ENCODE measurements around the gene C1orf21.

The C1orf21 gene

GRCh38 chr1:184649451-184649888 lies 262.6 kb downstream of the C1orf21 start:
- DNase-seq (no peak), ATAC-seq (no peak)
- Mint-ChIP-seq H3K27me3 (peaks cover 12% of the 10 kb centered on the region), H3K27ac (no peak overlapping the region), H3K4me3 (no peak overlapping the region), H3K36me3 (ENCODE audit: low read depth) (no peaks in the 10 kb centered on the region), H3K9me3 (no peaks in the 10 kb centered on the region), H3K4me1 (no peaks in the 10 kb centered on the region)

DNA sequence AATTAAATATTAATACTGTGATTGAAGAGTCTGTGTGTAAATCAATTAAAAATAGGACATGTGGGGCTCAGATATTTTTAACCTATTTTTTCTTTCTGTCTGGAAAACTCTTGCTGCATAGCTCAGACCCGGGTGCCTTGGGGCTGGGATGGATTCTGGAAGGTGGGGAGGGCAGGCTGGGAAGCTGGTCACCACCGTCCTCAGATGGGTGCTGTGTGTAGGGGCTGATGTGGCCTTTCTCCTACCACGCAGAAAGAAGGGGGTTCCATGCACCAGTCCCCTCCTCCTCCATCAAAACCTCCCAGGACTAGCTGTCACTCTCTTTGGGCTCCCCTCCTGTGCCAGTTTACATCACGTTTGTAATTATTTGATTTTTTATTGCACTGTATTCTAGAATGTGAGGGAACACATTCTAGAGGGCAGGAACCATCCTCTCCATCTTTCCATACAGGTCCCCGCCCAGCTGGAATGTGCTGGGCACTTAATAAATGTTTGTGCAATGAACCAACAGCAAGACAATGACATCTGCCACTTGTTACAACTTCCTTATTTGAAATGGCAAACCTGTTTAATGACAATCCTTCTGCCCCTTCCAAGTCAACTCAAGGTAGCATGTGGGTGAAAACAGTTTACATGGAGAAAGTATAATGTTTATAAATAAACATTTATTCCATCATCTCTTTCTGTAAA lies 263.5 kb downstream of the C1orf21 start:
- H3K4me1 Mint-ChIP-seq = no peaks in the 10 kb centered on the region
- no peak for ATAC-seq
- no peaks in the 10 kb centered on the region for H3K36me3 Mint-ChIP-seq (ENCODE audit: low read depth)
- DNase-seq = no peak
- peaks cover 12% of the 10 kb centered on the region for H3K27me3 Mint-ChIP-seq
- H3K9me3 Mint-ChIP-seq = no peaks in the 10 kb centered on the region
- H3K4me3 Mint-ChIP-seq = no peak overlapping the region
- no peak overlapping the region for H3K27ac Mint-ChIP-seq

DNA sequence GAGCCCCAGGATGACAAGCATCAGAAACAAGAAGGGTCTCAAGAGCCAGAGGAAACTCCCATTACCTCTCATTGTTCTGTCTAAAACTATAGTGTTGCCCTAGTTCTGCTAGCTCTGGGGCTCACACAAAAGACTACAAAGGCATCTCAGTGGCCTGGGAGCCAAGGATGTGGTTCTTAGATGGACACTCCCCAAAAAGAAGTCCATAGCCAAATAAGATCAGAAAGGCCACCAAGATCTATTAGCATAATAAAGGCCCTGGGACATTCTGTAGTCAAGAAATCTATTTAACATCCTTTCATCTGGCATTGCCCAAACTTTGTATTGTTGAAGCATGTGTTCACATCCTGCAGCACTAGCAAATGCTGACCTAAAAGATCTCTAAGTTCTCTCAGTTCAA lies 268.4 kb downstream of the C1orf21 start:
- H3K4me3 Mint-ChIP-seq = no peak overlapping the region
- DNase-seq = no peak
- ATAC-seq = no peak
- peaks cover 9% of the 10 kb centered on the region for H3K27me3 Mint-ChIP-seq
- no peaks in the 10 kb centered on the region for H3K9me3 Mint-ChIP-seq
- no peak overlapping the region for H3K27ac Mint-ChIP-seq
- no peaks in the 10 kb centered on the region for H3K4me1 Mint-ChIP-seq
- H3K36me3 Mint-ChIP-seq (ENCODE audit: low read depth) = no peaks in the 10 kb centered on the region

- Mint-ChIP-seq H3K4me3 (no peak overlapping the region), H3K27me3 (peaks cover 9% of the 10 kb centered on the region), H3K27ac (no peak overlapping the region), H3K9me3 (no peaks in the 10 kb centered on the region), H3K4me1 (no peaks in the 10 kb centered on the region), H3K36me3 (ENCODE audit: low read depth) (no peaks in the 10 kb centered on the region)
- ATAC-seq = no peak
- DNase-seq = no peak
These were observed 269.4 kb downstream of the C1orf21 start for GRCh38 chr1:184656221-184656620.

DNA sequence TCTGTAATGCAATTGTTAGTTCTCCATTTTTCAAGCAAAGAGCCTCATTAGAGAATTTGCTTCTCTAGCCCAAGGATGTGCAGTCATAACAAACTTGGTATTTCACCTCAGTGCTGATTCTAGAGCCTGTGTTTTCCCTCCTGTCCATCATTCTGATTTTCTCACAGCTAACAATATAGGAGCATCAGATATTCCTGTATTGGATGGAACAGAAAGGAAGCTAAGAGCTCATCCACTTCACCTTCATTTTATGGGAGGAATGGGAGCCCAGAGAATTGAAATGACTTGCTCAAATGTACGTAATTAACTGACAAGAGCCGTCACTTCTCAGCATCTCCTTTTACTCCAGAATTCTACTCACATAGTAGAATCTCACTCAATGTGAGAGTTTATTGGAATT lies 271.2 kb downstream of the C1orf21 start:
- Mint-ChIP-seq H3K27me3 (peaks cover 3% of the 10 kb centered on the region), H3K36me3 (ENCODE audit: low read depth) (no peaks in the 10 kb centered on the region), H3K9me3 (no peaks in the 10 kb centered on the region), H3K4me1 (no peaks in the 10 kb centered on the region), H3K4me3 (no peak overlapping the region), H3K27ac (no peak overlapping the region)
- DNase-seq (no peak), ATAC-seq (no peak)

DNA sequence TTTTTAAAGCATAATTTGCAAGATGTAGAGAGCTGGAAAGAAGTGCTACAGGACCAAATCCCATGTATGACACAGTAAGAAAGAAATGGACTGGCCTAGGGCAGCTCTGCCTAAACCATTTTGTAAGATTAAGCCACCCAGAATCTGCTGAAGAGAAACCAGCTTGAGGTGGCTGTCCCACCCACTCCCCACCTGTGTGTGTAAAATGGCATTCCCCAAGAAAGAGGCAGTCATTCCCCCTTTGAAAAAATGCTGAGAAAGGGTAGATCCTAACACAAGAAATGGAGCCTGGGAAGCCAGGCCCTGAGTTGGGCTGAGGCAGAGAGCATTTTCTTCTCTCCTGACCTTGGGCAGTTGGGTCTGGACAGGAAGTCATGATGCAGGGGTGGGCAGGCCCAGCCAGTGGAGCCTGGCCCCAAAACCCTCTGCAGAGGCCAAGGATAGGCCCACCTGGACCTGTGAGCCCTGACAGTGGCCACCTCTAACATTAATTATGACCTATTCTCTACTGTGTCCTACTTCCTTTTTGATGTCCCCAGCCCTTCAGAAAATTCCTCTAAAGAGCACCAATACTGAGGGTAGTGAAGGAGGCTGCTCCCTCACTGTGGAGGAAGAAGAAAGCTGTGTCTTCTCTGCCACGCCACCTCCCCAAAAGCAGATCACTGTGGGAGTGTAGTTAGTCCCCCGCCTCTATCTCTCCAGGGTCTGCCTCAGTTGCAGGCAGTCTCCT lies 273.8 kb downstream of the C1orf21 start:
- ATAC-seq (no peak), DNase-seq (no peak)
- H3K36me3 Mint-ChIP-seq (ENCODE audit: low read depth) = no peaks in the 10 kb centered on the region
- no peak overlapping the region for H3K4me3 Mint-ChIP-seq
- peaks cover 15% of the 10 kb centered on the region for H3K27me3 Mint-ChIP-seq
- no peak overlapping the region for H3K27ac Mint-ChIP-seq
- no peaks in the 10 kb centered on the region for H3K9me3 Mint-ChIP-seq
- H3K4me1 Mint-ChIP-seq = peaks cover 2% of the 10 kb centered on the region

DNA sequence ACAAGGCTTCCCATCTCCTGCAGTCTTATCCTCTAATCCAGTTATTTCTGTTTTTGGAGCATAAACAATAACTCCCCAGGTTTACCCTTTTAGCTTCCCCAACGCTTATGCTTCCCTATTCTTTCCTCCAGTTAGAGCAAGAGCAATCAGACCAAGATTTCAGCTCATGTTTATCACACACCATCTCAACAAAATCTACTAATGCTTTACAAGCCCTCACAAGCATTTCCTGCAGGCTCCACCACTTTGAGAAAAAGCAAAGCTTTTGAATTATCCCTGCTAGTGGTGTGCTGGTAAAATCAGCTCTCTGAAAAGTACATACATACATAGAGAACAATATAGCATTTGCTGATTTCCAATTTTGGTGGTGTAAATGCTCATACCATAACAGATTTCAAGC lies 275.0 kb downstream of the C1orf21 start:
- Mint-ChIP-seq H3K27ac (no peak overlapping the region), H3K27me3 (peaks cover 16% of the 10 kb centered on the region), H3K36me3 (ENCODE audit: low read depth) (no peaks in the 10 kb centered on the region), H3K4me1 (peaks cover 2% of the 10 kb centered on the region), H3K4me3 (no peak overlapping the region), H3K9me3 (no peaks in the 10 kb centered on the region)
- ATAC-seq (no peak), DNase-seq (no peak)

GRCh38 chr1:184664042-184664660 lies 277.3 kb downstream of the C1orf21 start:
- peak; percentile 64 for DNase-seq
- H3K9me3 Mint-ChIP-seq = no peaks in the 10 kb centered on the region
- H3K4me3 Mint-ChIP-seq = no peak overlapping the region
- H3K36me3 Mint-ChIP-seq (ENCODE audit: low read depth) = no peaks in the 10 kb centered on the region
- no peak overlapping the region for H3K27ac Mint-ChIP-seq
- H3K4me1 Mint-ChIP-seq = peaks cover 2% of the 10 kb centered on the region
- peaks cover 16% of the 10 kb centered on the region for H3K27me3 Mint-ChIP-seq
- ATAC-seq = no peak

DNA sequence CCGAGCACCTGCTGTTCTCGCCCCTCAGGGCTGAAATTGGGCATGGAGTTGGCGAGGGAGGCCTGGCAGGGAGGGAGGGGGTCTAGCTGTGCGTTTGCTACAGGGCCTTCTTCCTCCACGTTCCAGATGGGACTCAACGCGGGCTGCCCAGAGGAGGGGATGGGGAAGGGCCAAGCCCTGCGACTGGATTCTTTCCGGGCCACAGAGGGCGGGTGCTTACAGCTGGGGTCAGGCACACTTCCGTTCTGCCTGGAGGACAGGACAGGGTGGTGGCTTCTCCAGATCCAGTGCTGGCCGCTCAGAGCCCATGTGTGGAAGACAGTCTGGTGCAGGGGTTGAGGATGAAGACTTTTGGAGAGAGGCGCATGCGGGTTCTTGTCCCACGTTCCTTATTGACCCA lies 277.8 kb downstream of the C1orf21 start:
- Mint-ChIP-seq H3K9me3 (no peaks in the 10 kb centered on the region), H3K36me3 (ENCODE audit: low read depth) (no peaks in the 10 kb centered on the region), H3K4me1 (peaks cover 2% of the 10 kb centered on the region), H3K27ac (no peak overlapping the region), H3K4me3 (no peak overlapping the region), H3K27me3 (peaks cover 16% of the 10 kb centered on the region)
- DNase-seq = no peak
- ATAC-seq = no peak

DNA sequence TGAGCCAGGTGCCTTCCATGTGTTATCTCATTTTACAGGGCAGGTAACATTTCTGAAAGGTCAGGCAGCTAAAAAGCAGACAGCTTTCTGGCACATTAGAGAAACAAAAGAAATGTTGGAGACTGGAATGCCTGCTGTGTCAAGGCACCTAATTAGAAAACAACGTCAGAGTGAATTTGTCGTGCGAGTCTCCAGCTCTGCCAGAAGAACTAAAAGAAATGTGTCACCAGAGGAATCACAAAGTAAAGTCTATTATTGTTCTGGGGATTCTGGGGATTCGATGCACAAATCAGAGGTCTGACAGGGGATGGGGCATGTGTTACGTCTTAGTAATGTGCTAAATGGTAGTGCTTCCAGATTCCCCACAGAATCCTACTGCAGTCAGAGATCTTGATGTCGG lies 278.5 kb downstream of the C1orf21 start:
- Mint-ChIP-seq H3K36me3 (ENCODE audit: low read depth) (no peaks in the 10 kb centered on the region), H3K27me3 (peaks cover 16% of the 10 kb centered on the region), H3K4me3 (no peak overlapping the region), H3K4me1 (peaks cover 2% of the 10 kb centered on the region), H3K9me3 (no peaks in the 10 kb centered on the region), H3K27ac (no peak overlapping the region)
- no peak for DNase-seq
- ATAC-seq = no peak

DNA sequence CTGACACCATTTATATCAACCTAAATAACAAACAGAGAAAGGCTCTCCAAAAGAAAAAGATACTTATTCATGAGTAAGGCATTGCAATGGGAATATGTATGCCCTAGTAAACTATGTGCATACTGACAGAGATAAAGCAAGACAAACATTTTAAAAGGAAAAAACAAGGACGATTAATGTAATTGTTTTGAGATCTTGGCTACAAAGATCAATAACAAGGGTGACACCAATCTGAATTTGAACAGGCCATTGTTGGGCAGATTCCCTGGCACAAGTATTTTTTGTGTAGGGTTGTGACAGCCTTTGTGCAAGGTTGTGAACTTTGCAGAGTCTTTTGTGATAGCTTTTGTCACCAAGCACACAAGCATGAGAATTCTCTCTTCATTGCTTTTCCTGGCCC lies 282.6 kb downstream of the C1orf21 start:
- no peak for DNase-seq
- Mint-ChIP-seq H3K36me3 (ENCODE audit: low read depth) (no peaks in the 10 kb centered on the region), H3K4me1 (no peaks in the 10 kb centered on the region), H3K9me3 (no peaks in the 10 kb centered on the region), H3K27me3 (peaks cover 27% of the 10 kb centered on the region), H3K4me3 (no peak overlapping the region), H3K27ac (no peak overlapping the region)
- no peak for ATAC-seq

DNA sequence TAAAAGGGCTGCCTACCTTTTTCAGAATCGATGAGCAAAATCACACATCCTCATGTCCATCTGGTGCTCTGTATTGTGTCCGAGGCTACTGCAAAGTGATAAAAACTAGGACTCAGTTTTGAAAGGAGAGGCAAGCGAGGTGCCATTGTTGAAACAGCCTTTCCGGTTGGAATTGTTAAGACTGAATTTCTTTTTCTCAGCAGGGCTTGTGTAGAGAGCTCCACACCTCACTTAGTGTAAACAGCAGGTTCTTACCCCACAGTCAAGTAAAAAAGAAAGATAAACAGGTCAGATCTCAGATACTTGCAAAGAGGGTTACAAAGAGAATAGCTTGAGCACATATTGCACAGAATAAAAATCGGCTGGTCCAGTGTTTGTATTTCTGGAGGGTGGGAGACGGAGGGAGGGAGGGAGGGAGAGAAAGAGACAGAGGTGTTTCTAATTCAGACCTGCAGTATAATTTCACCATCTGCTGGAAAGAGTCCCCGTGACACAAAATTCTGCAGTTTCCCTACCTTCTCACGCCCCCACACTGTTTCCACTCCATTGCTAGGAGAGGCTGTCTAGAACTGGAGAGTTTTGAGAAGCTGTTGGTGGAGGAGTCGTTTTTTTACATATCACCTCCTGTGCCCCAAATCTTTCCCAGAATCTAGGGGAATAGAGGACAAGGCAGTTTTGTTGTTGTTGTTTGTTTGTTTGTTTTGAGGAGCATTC lies 285.3 kb downstream of the C1orf21 start:
- H3K4me1 Mint-ChIP-seq = no peaks in the 10 kb centered on the region
- no peak overlapping the region for H3K27ac Mint-ChIP-seq
- DNase-seq (no peak), ATAC-seq (no peak)
- no peaks in the 10 kb centered on the region for H3K36me3 Mint-ChIP-seq (ENCODE audit: low read depth)
- H3K9me3 Mint-ChIP-seq = peaks cover 4% of the 10 kb centered on the region
- peaks cover 24% of the 10 kb centered on the region for H3K27me3 Mint-ChIP-seq
- no peak overlapping the region for H3K4me3 Mint-ChIP-seq

- no peaks in the 10 kb centered on the region for H3K36me3 Mint-ChIP-seq (ENCODE audit: low read depth)
- H3K9me3 Mint-ChIP-seq = peaks cover 4% of the 10 kb centered on the region
These were observed 286.5 kb downstream of the C1orf21 start for GRCh38 chr1:184673305-184673704.

DNA sequence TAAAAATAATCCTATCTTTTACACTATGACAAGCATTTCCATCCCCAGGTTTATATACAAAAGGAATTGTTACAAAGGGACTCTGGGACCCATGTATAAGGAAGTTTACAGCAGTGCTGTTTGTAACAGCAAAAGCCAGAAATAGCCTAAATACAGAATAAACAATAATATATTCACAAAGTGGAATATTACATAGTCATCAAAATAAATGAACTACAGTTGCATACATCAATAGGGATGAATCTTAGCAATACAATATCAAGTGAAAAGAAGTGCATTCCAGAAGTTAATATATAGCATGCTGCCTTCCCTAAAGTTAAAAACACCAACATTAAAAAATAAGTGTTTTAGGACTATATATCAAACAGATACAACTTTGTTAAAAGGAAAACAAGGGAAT lies 290.5 kb downstream of the C1orf21 start:
- Mint-ChIP-seq H3K4me3 (no peak overlapping the region), H3K4me1 (no peaks in the 10 kb centered on the region), H3K9me3 (peaks cover 17% of the 10 kb centered on the region), H3K27ac (no peak overlapping the region), H3K27me3 (peaks cover 18% of the 10 kb centered on the region), H3K36me3 (ENCODE audit: low read depth) (no peaks in the 10 kb centered on the region)
- DNase-seq (no peak), ATAC-seq (no peak)

More at GRCh38 chr1:184673305-184673704, 286.5 kb downstream of the C1orf21 start:
- Mint-ChIP-seq H3K4me1 (no peaks in the 10 kb centered on the region), H3K27me3 (peaks cover 24% of the 10 kb centered on the region), H3K4me3 (no peak overlapping the region), H3K27ac (no peak overlapping the region)
- DNase-seq (no peak), ATAC-seq (no peak)

All from activated naive CD8-positive, alpha-beta T cell treated with anti-CD3 and anti-CD28 coated beads, Interleukin-2, amount 50 U/mL, for 24 hours (primary cell).